Trophoblast cell (in vitro differentiated cells and primary cell): ENCODE measurements around the gene NSMCE3.

Source experiments
- DNase-seq, 2 donors: peaks; one replicate each; pipeline ENCODE4 v3.0.0-alpha.2; 2016
- H2AFZ ChIP-seq: 2 replicates; pipeline ENCODE4 v1.6.1; 2013; ENCODE audit warnings: low read length, moderate library complexity, mild to moderate bottlenecking; ENCODE audit not compliant: insufficient read depth, poor library complexity
- H2AK5ac ChIP-seq: 2 replicates; pipeline ENCODE4 v1.6.1; 2013; ENCODE audit warnings: mild to moderate bottlenecking, low read length
- H2BK120ac ChIP-seq: 2 replicates; pipeline ENCODE4 v1.6.1; 2013; ENCODE audit warnings: low read length, mild to moderate bottlenecking, moderate library complexity; ENCODE audit not compliant: insufficient read depth, poor library complexity
- H2BK12ac ChIP-seq: 2 replicates; pipeline ENCODE4 v1.6.1; 2013; ENCODE audit warnings: mild to moderate bottlenecking, low read length, moderate library complexity
- H2BK5ac ChIP-seq: 2 replicates; pipeline ENCODE4 v1.6.1; 2013; ENCODE audit warnings: low read length, low read depth, moderate library complexity, mild to moderate bottlenecking; ENCODE audit not compliant: poor library complexity
- H3K14ac ChIP-seq: 2 replicates; pipeline ENCODE4 v1.6.1; 2013; ENCODE audit warnings: mild to moderate bottlenecking, low read length
- H3K18ac ChIP-seq: 2 replicates; pipeline ENCODE4 v1.6.1; 2013; ENCODE audit warnings: mild to moderate bottlenecking, low read length
- H3K23ac ChIP-seq: 2 replicates; pipeline ENCODE4 v1.6.1; 2013; ENCODE audit warnings: low read length
- H3K27ac ChIP-seq: 2 replicates; pipeline ENCODE4 v1.5.1; 2013; ENCODE audit warnings: low read depth, mild to moderate bottlenecking, inconsistent platforms, low read length, moderate library complexity
- H3K27me3 ChIP-seq: 2 replicates; pipeline ENCODE4 v1.6.1; 2013; ENCODE audit warnings: inconsistent platforms, mild to moderate bottlenecking, low read length, moderate library complexity; ENCODE audit not compliant: insufficient read depth
- H3K36me3 ChIP-seq, 2 experiments: 1 replicate in 1 of 2; 2 replicates in 1 of 2; pipeline ENCODE4 v1.6.1; 2013; ENCODE audit warnings: low read length in 2 of 2, mild to moderate bottlenecking in 2 of 2, moderate library complexity in 1 of 2; ENCODE audit not compliant: insufficient read depth in 2 of 2, control insufficient read depth in 1 of 2
- H3K4ac ChIP-seq: 2 replicates; pipeline ENCODE4 v1.6.1; 2013; ENCODE audit warnings: low read depth, mild to moderate bottlenecking, low read length, moderate library complexity
- H3K4me1 ChIP-seq, 2 experiments: 1 replicate in 1 of 2; 2 replicates in 1 of 2; pipeline ENCODE4 v1.6.1; 2013; ENCODE audit warnings: low read length in 2 of 2, mild to moderate bottlenecking in 2 of 2, moderate library complexity in 1 of 2; ENCODE audit not compliant: insufficient read depth in 2 of 2, control insufficient read depth in 1 of 2
- H3K4me2 ChIP-seq: 2 replicates; pipeline ENCODE4 v1.6.1; 2013; ENCODE audit warnings: inconsistent platforms, mild to moderate bottlenecking, low read length, moderate library complexity
- H3K4me3 ChIP-seq: 2 replicates; pipeline ENCODE4 v1.5.1; 2013; ENCODE audit warnings: mild to moderate bottlenecking, low read depth, low read length, inconsistent platforms
- H3K79me1 ChIP-seq: one replicate; pipeline ENCODE4 v1.6.1; 2013; ENCODE audit warnings: low read length
- H3K79me2 ChIP-seq: 2 replicates; pipeline ENCODE4 v1.6.1; 2013; ENCODE audit warnings: low read length, mild to moderate bottlenecking; ENCODE audit not compliant: control insufficient read depth, insufficient read depth, poor library complexity
- H3K9ac ChIP-seq: 2 replicates; pipeline ENCODE4 v1.6.1; 2013; ENCODE audit warnings: mild to moderate bottlenecking, low read length
- H3K9me3 ChIP-seq: 2 replicates; pipeline ENCODE4 v1.6.1; 2013; ENCODE audit warnings: low read depth, mild to moderate bottlenecking, control low read depth, inconsistent platforms, low read length; ENCODE audit not compliant: insufficient read depth
- H4K12ac ChIP-seq: 2 replicates; pipeline ENCODE4 v1.6.1; 2013; ENCODE audit warnings: low read depth, mild to moderate bottlenecking, low read length, moderate library complexity
- H4K8ac ChIP-seq: 2 replicates; pipeline ENCODE4 v1.6.1; 2013; ENCODE audit warnings: low read depth, mild to moderate bottlenecking, low read length, moderate library complexity
- H4K91ac ChIP-seq: one replicate; pipeline ENCODE4 v1.6.1; 2013; ENCODE audit warnings: low read depth, mild to moderate bottlenecking, low read length, moderate library complexity
- WGBS: extraction: QIAGEN DNeasy Blood & Tissue Kit; methylation state at CpG from one replicate; pipeline ENCODE4 v1.1.7; 2013; ENCODE audit warnings: missing lambda C conversion rate; ENCODE audit not compliant: insufficient read length, insufficient coverage; ENCODE audit errors: extremely low coverage; 5-methylcytosine and 5-hydroxymethylcytosine counted together

Gene NSMCE3

GRCh38 chr15:29299784-29300183 is 30.2 kb upstream of the NSMCE3 start:
- no peaks in the 10 kb centered on the region for H3K27me3 ChIP-seq
- no peak overlapping the region for H3K4me3 ChIP-seq
- no peak overlapping the region for H3K4ac ChIP-seq
- no peaks in the 10 kb centered on the region for H3K9me3 ChIP-seq
- no peak overlapping the region for H2AK5ac ChIP-seq
- no peak for DNase-seq
- H2BK120ac ChIP-seq, result no peak overlapping the region
- H3K23ac ChIP-seq, result no peak overlapping the region
- no peaks in the 10 kb centered on the region for H3K4me1 ChIP-seq
- H2AFZ ChIP-seq, result no peak overlapping the region
- no peaks in the 10 kb centered on the region for H3K36me3 ChIP-seq
- H2BK12ac ChIP-seq, result no peak overlapping the region
- H3K79me2 ChIP-seq, result no peaks in the 10 kb centered on the region
- H4K12ac ChIP-seq, result no peak overlapping the region
- no peak overlapping the region for H4K91ac ChIP-seq
- H3K14ac ChIP-seq, result no peak overlapping the region
- H4K8ac ChIP-seq, result no peak overlapping the region
- no peaks in the 10 kb centered on the region for H3K79me1 ChIP-seq
- H2BK5ac ChIP-seq, result no peak overlapping the region
- no peak overlapping the region for H3K27ac ChIP-seq
- H3K9ac ChIP-seq, result no peak overlapping the region
- H3K4me2 ChIP-seq, result no peak overlapping the region
- H3K18ac ChIP-seq, result no peak overlapping the region

GRCh38 chr15:29299331-29299730 is 29.7 kb upstream of the NSMCE3 start:
- Histone ChIP-seq H4K8ac (no peak overlapping the region), H3K79me2 (no peaks in the 10 kb centered on the region), H3K79me1 (no peaks in the 10 kb centered on the region), H3K27ac (no peak overlapping the region), H2BK5ac (no peak overlapping the region), H3K4ac (no peak overlapping the region), H3K9ac (no peak overlapping the region), H3K18ac (no peak overlapping the region), H2AK5ac (no peak overlapping the region), H3K9me3 (no peaks in the 10 kb centered on the region), H3K23ac (no peak overlapping the region), H4K12ac (no peak overlapping the region), H2BK120ac (no peak overlapping the region), H3K4me2 (no peak overlapping the region), H3K27me3 (no peaks in the 10 kb centered on the region), H3K36me3 (no peaks in the 10 kb centered on the region), H3K4me3 (no peak overlapping the region), H3K4me1 (no peaks in the 10 kb centered on the region), H4K91ac (no peak overlapping the region), H2AFZ (no peak overlapping the region), H3K14ac (no peak overlapping the region), H2BK12ac (no peak overlapping the region)
- WGBS, result no CpG with 5 or more reads among the region's 3 CpGs
- no peak for DNase-seq

- H3K4me3 ChIP-seq, result no peak overlapping the region
These were observed 25.2 kb upstream of the NSMCE3 start for GRCh38 chr15:29294732-29295325.

GRCh38 chr15:29291067-29291845 is 21.6 kb upstream of the NSMCE3 start:
- Histone ChIP-seq H3K4me2 (no peak overlapping the region), H3K79me2 (no peaks in the 10 kb centered on the region), H3K4me3 (no peak overlapping the region), H3K27ac (no peak overlapping the region), H4K8ac (no peak overlapping the region), H3K36me3 (no peaks in the 10 kb centered on the region), H3K4me1 (no peaks in the 10 kb centered on the region), H3K79me1 (no peaks in the 10 kb centered on the region), H3K9ac (no peak overlapping the region), H3K14ac (no peak overlapping the region), H2BK5ac (no peak overlapping the region), H4K12ac (no peak overlapping the region), H2AK5ac (no peak overlapping the region), H2BK120ac (no peak overlapping the region), H2BK12ac (no peak overlapping the region), H4K91ac (no peak overlapping the region), H3K9me3 (peaks cover 2% of the 10 kb centered on the region), H3K23ac (no peak overlapping the region), H3K18ac (no peak overlapping the region), H3K4ac (no peak overlapping the region), H2AFZ (no peak overlapping the region), H3K27me3 (no peaks in the 10 kb centered on the region)
- no peak for DNase-seq
- no CpG with 5 or more reads among the region's 5 CpGs for WGBS

More at GRCh38 chr15:29294732-29295325, 25.2 kb upstream of the NSMCE3 start:
- no peak overlapping the region for H3K23ac ChIP-seq
- H3K79me2 ChIP-seq, result no peaks in the 10 kb centered on the region
- H3K4me1 ChIP-seq, result no peaks in the 10 kb centered on the region
- DNase-seq, result no peak
- H3K4ac ChIP-seq, result no peak overlapping the region
- H4K8ac ChIP-seq, result no peak overlapping the region
- H3K4me2 ChIP-seq, result no peak overlapping the region
- no peak overlapping the region for H4K91ac ChIP-seq
- no peak overlapping the region for H3K18ac ChIP-seq
- no peak overlapping the region for H3K14ac ChIP-seq
- H2AFZ ChIP-seq, result no peak overlapping the region
- no peak overlapping the region for H4K12ac ChIP-seq
- H2BK5ac ChIP-seq, result no peak overlapping the region
- H3K27ac ChIP-seq, result no peak overlapping the region
- no CpG with 5 or more reads among the region's 7 CpGs for WGBS
- H2AK5ac ChIP-seq, result no peak overlapping the region
- H3K79me1 ChIP-seq, result no peaks in the 10 kb centered on the region
- peaks cover 2% of the 10 kb centered on the region for H3K9me3 ChIP-seq
- H3K27me3 ChIP-seq, result no peaks in the 10 kb centered on the region
- H2BK12ac ChIP-seq, result no peak overlapping the region
- H2BK120ac ChIP-seq, result no peak overlapping the region
- H3K9ac ChIP-seq, result no peak overlapping the region
- H3K36me3 ChIP-seq, result no peaks in the 10 kb centered on the region
